Measurements from ENCODE around the gene ROCK2. TPM values are rescaled to one million over a fixed set of nuclear protein-coding genes. Genes with fewer than 3 reads are reported as not detected.

ROCK2 gene
- total RNA-seq, 1 experiment from 2014 or later, result 38.0 TPM

GRCh38 chr2:11239666-11240462 lies 104.6 kb downstream of the ROCK2 start:
- ChIA-PET CTCF (no interaction called here), POLR2A (ENCODE audit: unreplicated experiment) (no interaction called here)
- H3K79me2 ChIP-seq (ENCODE audit: low read depth), result peaks cover 27% of the 10 kb centered on the region; the same call in 1 of the 2 replicates
- no peak overlapping the region for H2AFZ ChIP-seq
- no peak overlapping the region for H3K4me3 ChIP-seq
- H4K20me1 ChIP-seq (ENCODE audit: insufficient read depth), result peaks cover 22% of the 10 kb centered on the region
- peaks cover 19% of the 10 kb centered on the region; the same call in 1 of the 2 replicates for H3F3A ChIP-seq (ENCODE audit: insufficient read depth, low read depth)
- no peak overlapping the region for H3K27ac ChIP-seq
- no TSS peak for BruUV-seq (replicated peaks)
- no peak for DNase-seq
- H3K27me3 ChIP-seq (ENCODE audit: insufficient read depth, low read depth), result no peaks in the 10 kb centered on the region
- no peaks in the 10 kb centered on the region; the same call in 1 of the 2 replicates for H3K9me2 ChIP-seq (ENCODE audit: insufficient read depth)
- H3K4me1 ChIP-seq (replicated peaks; ENCODE audit: insufficient read depth), result no peaks in the 10 kb centered on the region; the same call in 1 of the 2 replicates
- H3K9me3 ChIP-seq (ENCODE audit: insufficient read depth, low read depth), result no peaks in the 10 kb centered on the region
- H3K36me3 ChIP-seq (ENCODE audit: low read depth), result peaks cover 8% of the 10 kb centered on the region; the same call in 1 of the 2 replicates
- TF ChIP-seq, protein P1, sequence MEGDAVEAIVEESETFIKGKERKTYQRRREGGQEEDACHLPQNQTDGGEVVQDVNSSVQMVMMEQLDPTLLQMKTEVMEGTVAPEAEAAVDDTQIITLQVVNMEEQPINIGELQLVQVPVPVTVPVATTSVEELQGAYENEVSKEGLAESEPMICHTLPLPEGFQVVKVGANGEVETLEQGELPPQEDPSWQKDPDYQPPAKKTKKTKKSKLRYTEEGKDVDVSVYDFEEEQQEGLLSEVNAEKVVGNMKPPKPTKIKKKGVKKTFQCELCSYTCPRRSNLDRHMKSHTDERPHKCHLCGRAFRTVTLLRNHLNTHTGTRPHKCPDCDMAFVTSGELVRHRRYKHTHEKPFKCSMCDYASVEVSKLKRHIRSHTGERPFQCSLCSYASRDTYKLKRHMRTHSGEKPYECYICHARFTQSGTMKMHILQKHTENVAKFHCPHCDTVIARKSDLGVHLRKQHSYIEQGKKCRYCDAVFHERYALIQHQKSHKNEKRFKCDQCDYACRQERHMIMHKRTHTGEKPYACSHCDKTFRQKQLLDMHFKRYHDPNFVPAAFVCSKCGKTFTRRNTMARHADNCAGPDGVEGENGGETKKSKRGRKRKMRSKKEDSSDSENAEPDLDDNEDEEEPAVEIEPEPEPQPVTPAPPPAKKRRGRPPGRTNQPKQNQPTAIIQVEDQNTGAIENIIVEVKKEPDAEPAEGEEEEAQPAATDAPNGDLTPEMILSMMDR (conservative IDR thresholded peaks at IDR 0.05), result no peak
- no peak for TF ChIP-seq EZH2 (IDR thresholded peaks at IDR 0.05; ENCODE audit: low read depth)
- intact Hi-C loops (cut with micrococcal nuclease; ENCODE audit: unreplicated experiment), result loop anchor here (5.0 kb wide), 1 partner anchor 102 kb away; the partner anchor contains the start of gene ROCK2
- no peak overlapping the region for H3K4me2 ChIP-seq

- Histone ChIP-seq H3K36me3 (ENCODE audit: low read depth) (peaks cover 5% of the 10 kb centered on the region; the same call in 1 of the 2 replicates), H3K4me1 (replicated peaks; ENCODE audit: insufficient read depth) (no peaks in the 10 kb centered on the region; the same call in 1 of the 2 replicates), H3K9me2 (ENCODE audit: insufficient read depth) (no peaks in the 10 kb centered on the region; the same call in 1 of the 2 replicates), H3K27me3 (ENCODE audit: insufficient read depth, low read depth) (no peaks in the 10 kb centered on the region), H3K27ac (no peak overlapping the region), H3F3A (ENCODE audit: insufficient read depth, low read depth) (peaks cover 19% of the 10 kb centered on the region; the same call in 1 of the 2 replicates), H3K4me2 (no peak overlapping the region), H4K20me1 (ENCODE audit: insufficient read depth) (peaks cover 19% of the 10 kb centered on the region), H3K9me3 (ENCODE audit: insufficient read depth, low read depth) (no peaks in the 10 kb centered on the region), H2AFZ (no peak overlapping the region), H3K4me3 (no peak overlapping the region), H3K79me2 (ENCODE audit: low read depth) (peaks cover 27% of the 10 kb centered on the region; the same call in 1 of the 2 replicates)
- TF ChIP-seq EZH2 (IDR thresholded peaks at IDR 0.05; ENCODE audit: low read depth), result no peak
- TF ChIP-seq, protein P1 (conservative IDR thresholded peaks at IDR 0.05), result no peak
- ChIA-PET POLR2A (ENCODE audit: unreplicated experiment) (no interaction called here), CTCF (no interaction called here)
- intact Hi-C loops (cut with micrococcal nuclease; ENCODE audit: unreplicated experiment), result no loop called here
- DNase-seq, result no peak
- no TSS peak for BruUV-seq (replicated peaks)
Observed at GRCh38 chr2:11239147-11239546, 105.3 kb downstream of the ROCK2 start.

DNA sequence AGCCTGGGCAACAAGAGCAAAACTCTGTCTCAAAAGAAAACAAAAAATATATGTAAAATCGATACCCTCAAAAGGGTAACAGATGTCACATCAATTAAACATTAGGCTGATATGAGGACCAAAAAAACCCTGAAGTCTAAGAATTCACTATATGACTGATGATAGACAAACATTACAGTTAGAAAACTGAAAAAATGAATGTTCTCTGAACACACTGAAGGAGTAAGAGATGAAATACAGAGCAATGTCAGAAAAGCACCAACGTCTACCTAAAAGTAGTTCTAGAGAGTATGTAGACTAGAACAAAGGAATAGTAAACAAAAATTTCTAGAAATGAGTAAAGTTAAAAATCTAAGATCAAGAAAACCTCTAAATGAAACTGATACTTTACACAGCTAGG lies 107.3 kb downstream of the ROCK2 start:
- H3K9me2 ChIP-seq (ENCODE audit: insufficient read depth), result no peaks in the 10 kb centered on the region
- CTCF ChIA-PET, result no interaction called here

More for the DNA sequence above, 107.3 kb downstream of the ROCK2 start:
- H3F3A ChIP-seq (ENCODE audit: insufficient read depth, low read depth), result peaks cover 19% of the 10 kb centered on the region; the same call in 1 of the 2 replicates
- intact Hi-C loops (cut with micrococcal nuclease; ENCODE audit: unreplicated experiment), result no loop called here
- H3K4me2 ChIP-seq, result no peak overlapping the region
- peaks cover 8% of the 10 kb centered on the region; the same call in 1 of the 2 replicates for H3K36me3 ChIP-seq (ENCODE audit: low read depth)
- POLR2A ChIA-PET (ENCODE audit: unreplicated experiment), result no interaction called here
- no peak for TF ChIP-seq EZH2 (IDR thresholded peaks at IDR 0.05; ENCODE audit: low read depth)
- TF ChIP-seq, protein P1 (conservative IDR thresholded peaks at IDR 0.05), result no peak
- H3K79me2 ChIP-seq (ENCODE audit: low read depth), result peaks cover 29% of the 10 kb centered on the region; the same call in 1 of the 2 replicates
- H3K9me3 ChIP-seq (ENCODE audit: insufficient read depth, low read depth), result no peaks in the 10 kb centered on the region
- H3K4me3 ChIP-seq, result no peak overlapping the region
- H2AFZ ChIP-seq, result no peak overlapping the region
- H3K4me1 ChIP-seq (replicated peaks; ENCODE audit: insufficient read depth), result no peaks in the 10 kb centered on the region
- no peak overlapping the region for H3K27ac ChIP-seq
- peaks cover 26% of the 10 kb centered on the region for H4K20me1 ChIP-seq (ENCODE audit: insufficient read depth)
- no TSS peak for BruUV-seq (replicated peaks)
- no peaks in the 10 kb centered on the region for H3K27me3 ChIP-seq (ENCODE audit: insufficient read depth, low read depth)
- DNase-seq, result no peak

Data from PC-9 (cell line).